Spleen (tissue), 7 donors: ENCODE data around the gene CDC42BPB.

ENCODE experiments used
- CTCF ChIP-seq, 11 experiments: fragments of 200-600 bp in 7 of 11; fragments of 450-650 bp in 4 of 11; sonication (generic) in 4 of 11; IDR thresholded peaks in 8 of 11; conservative IDR thresholded peaks in 3 of 11; 1 replicate in 7 of 11; 2 replicates in 4 of 11; pipeline versions ENCODE4 v1.4.0 to v1.8.0; 2016 to 2021; ENCODE audit warnings: antibody characterized with exemption in 11 of 11, inconsistent platforms in 4 of 11, mild to moderate bottlenecking in 1 of 11
- POLR2A ChIP-seq, 3 donors: fragments of 450-650 bp; IDR thresholded peaks; one replicate each; pipeline ENCODE4 v1.5.1; 2017; ENCODE audit warnings: antibody characterized with exemption in 3 of 3, mild to moderate bottlenecking in 1 of 3
- donor health status: DM: no; HTN: no; CAD: no; lungs with moderate emphysema.
- donor health status: DM: no; HTN: no; CAD: no.
- donor health status: DM: no; HTN: no; CAD: no.

- TF ChIP-seq POLR2A (IDR thresholded peaks at IDR 0.05) (no peak), CTCF (IDR thresholded peaks at IDR 0.05 in 8 of 11, conservative IDR thresholded peaks at IDR 0.05 in 3 of 11) (no peak)
Measured at GRCh38 chr14:103071544-103072251, 14.3 kb upstream of the CDC42BPB start.
